ENCODE data around the gene CSTPP1. TPM values are rescaled to one million over a fixed set of nuclear protein-coding genes. Genes with fewer than 3 reads are reported as not detected.

CSTPP1 gene
- polyA plus RNA-seq, 1 donor, result 21.2 TPM

- DNase-seq, result no peak
These were observed 203.3 kb downstream of the CSTPP1 start for GRCh38 chr11:47139878-47140277.

GRCh38 chr11:47143322-47143721 lies 206.8 kb downstream of the CSTPP1 start:
- peak; percentile 68 for DNase-seq

GRCh38 chr11:47144541-47144940 lies 208.0 kb downstream of the CSTPP1 start:
- peak; percentile 46 for DNase-seq

GRCh38 chr11:47147250-47147649 lies 210.7 kb downstream of the CSTPP1 start:
- DNase-seq, result no peak

- DNase-seq, result no peak
These were observed 211.1 kb downstream of the CSTPP1 start for GRCh38 chr11:47147681-47148080.

GRCh38 chr11:47148270-47148669 lies 211.7 kb downstream of the CSTPP1 start:
- no peak for DNase-seq

- DNase-seq, result no peak
These were observed 212.5 kb downstream of the CSTPP1 start for GRCh38 chr11:47148903-47149531.

GRCh38 chr11:47149782-47150181 lies 213.2 kb downstream of the CSTPP1 start:
- DNase-seq, result no peak

GRCh38 chr11:47152126-47152952 lies 215.8 kb downstream of the CSTPP1 start:
- no peak for DNase-seq

GRCh38 chr11:47152953-47153950 lies 216.7 kb downstream of the CSTPP1 start:
- peak; percentile 89 for DNase-seq

- DNase-seq, result no peak
These were observed 218.3 kb downstream of the CSTPP1 start for GRCh38 chr11:47154616-47155570.

GRCh38 chr11:47155879-47156278 lies 219.3 kb downstream of the CSTPP1 start:
- no peak for DNase-seq

GRCh38 chr11:47156333-47156732 lies 219.8 kb downstream of the CSTPP1 start:
- no peak for DNase-seq

GRCh38 chr11:47156951-47157350 lies 220.4 kb downstream of the CSTPP1 start:
- DNase-seq, result no peak

- no peak for DNase-seq
These were observed 221.2 kb downstream of the CSTPP1 start for GRCh38 chr11:47157805-47158204.

- no peak for DNase-seq
These were observed 221.7 kb downstream of the CSTPP1 start for GRCh38 chr11:47158242-47158641.

GRCh38 chr11:47160753-47161133 lies 224.2 kb downstream of the CSTPP1 start:
- DNase-seq, result no peak

- peak; percentile 76 for DNase-seq
These were observed 224.7 kb downstream of the CSTPP1 start for GRCh38 chr11:47161134-47161854.

GRCh38 chr11:47161890-47162289 lies 225.3 kb downstream of the CSTPP1 start:
- no peak for DNase-seq

- no peak for DNase-seq
These were observed 225.9 kb downstream of the CSTPP1 start for GRCh38 chr11:47162426-47162825.

- no peak for DNase-seq
These were observed 226.6 kb downstream of the CSTPP1 start for GRCh38 chr11:47163193-47163592.

Measured in hindlimb muscle (tissue), 1 donor.